HG03469 (cell line): ENCODE measurements around the gene MAGEB16.

Experiments
- ATAC-seq: cut with Tn5 transposase; IDR thresholded peaks from one replicate; pipeline ENCODE4 v1.9.1; 2021; ENCODE audit warnings: mild to moderate bottlenecking, moderate library complexity, moderate number of reproducible peaks; ENCODE audit not compliant: unreplicated experiment

MAGEB16 gene

DNA sequence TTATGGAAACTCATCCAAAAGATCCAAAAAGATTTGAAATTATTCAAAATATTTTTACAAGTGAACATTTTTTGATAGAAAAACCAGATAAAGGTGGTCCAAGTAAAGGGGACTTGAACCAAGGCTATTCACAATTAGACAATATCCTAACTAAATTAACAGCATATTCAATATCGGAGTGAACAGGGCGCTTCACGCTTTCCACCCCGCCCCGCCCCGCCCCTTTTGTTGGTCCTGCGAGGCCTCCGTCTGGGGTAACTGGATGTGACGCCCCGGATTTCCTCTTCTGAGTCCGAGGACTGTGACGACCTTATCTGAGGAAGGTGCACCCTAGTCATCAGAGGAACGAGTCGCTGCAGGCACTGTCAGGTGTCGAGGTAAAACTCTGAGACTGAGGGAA, at the start of gene MAGEB16:
Gene MAGEB16, plus strand, starts transcription at position 301 of the 400 bp plus-strand sequence. CDS start 3,855 bp downstream, outside the sequence.
- no peak for ATAC-seq

DNA sequence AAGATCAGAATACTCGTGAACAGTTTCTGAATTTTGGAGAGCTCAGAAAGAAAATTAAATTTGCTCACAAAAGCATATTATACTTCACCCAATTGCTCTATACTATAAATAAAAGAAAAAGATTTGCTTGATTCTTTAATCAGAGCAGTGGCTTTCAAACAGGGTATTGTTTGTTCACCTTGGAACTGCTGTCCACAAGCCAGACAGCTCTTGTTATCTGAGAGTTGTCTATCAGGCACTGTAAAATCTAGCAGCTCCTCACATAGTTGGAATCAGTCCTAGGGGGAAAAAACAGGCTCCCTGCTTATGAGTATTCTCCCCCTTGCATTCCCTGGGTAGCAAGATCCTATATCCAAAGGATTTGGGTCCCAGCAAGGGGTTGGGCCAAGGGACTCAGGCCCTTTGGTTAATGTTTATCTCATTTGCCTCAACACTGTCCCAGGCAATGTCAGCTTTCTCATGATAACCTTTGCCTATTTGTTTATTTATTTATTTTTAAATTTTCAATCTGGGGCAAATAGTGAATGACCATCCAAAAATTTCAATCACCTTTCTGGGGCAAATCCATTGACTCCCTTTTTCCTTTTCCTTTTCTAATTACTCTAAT, 24.1 kb upstream of the MAGEB16 start:
- no peak for ATAC-seq

DNA sequence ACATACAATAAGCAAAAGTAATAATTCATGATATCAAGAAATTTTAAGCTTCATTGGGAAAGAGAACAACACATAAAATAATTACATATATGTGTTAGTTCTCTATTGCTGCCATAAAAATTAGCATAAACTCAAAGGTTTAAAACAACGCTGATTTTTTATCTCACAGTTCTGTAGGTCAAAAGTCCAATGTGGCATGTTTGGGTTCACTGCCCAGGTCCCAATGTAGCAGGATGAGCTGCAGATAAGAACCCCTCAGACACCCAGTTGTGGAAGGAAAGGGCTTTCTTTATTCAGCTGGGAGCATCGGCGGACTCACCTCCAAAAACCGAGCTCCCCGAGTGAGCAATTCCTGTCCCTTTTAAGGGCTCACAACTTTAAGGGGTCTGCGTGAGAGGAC, 13.1 kb upstream of the MAGEB16 start:
- ATAC-seq: no peak

GRCh38 chrX:35786271-35786670, 11.9 kb upstream of the MAGEB16 start:
- no peak for ATAC-seq

DNA sequence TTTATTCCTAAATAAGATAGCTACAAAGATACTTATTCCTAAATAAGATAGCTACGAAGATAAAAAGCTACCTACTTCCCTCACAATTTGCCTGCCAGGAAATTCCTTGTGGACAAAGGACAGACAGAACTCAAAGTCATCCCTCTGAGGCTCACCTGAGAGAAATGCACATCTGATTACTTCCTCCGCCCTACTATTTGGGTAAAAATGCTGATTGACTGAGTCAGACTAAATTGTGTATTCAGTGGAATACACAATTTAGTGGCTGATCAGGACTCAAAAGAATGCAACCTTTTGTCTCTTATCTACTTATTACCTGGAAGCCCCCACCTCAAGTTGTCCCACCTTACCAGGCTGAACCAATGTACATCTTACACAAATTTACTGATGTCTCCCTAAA, 10.3 kb upstream of the MAGEB16 start:
- ATAC-seq: no peak

DNA sequence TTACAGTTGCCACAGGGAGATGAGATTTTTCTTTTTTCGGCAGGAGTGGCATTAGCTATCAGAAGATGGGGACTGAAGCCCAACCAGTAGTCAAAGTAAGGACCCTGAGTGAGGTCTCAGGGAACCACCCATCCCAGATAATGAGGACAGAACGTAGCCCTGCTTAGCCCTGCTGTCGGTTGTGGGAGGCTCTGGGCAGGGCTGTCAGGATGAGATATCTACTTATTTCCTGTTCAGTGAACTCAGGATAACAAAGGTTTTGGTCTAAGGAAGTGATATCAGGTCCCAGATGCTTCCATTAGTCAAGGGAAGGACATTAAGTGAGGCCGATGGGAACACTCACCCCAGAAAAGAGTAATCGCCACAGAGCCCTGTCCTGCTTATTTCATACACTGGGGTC, 2.3 kb downstream of the MAGEB16 start:
- ATAC-seq: no peak

GRCh38 chrX:35809781-35810180, 11.6 kb downstream of the MAGEB16 start:
- ATAC-seq: no peak

DNA sequence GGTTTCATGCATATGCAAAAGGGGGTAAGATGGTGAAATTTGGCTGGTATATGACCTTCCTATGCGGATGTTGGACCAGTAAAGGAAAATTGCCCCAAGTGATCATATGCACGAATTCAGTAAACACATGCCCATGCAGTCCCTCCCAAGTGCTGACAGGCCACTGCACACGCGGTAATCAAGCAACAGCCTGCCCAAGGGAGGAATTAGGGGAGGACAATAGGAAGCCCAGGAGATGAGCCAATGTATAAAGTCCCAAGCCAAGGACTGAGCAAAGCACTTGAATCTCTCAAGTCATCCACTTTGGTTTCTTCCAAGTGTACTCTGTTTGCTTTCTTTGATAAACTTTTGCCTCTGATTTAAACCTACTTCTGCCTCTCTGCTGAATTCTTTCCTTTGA, 21.1 kb downstream of the MAGEB16 start:
- no peak for ATAC-seq

GRCh38 chrX:35826503-35826902, 28.4 kb downstream of the MAGEB16 start:
- ATAC-seq: no peak

- ATAC-seq: no peak
Observed at GRCh38 chrX:35829501-35829900, 31.4 kb downstream of the MAGEB16 start.

- no peak for ATAC-seq
Observed at GRCh38 chrX:35841872-35842271, 43.7 kb downstream of the MAGEB16 start.

DNA sequence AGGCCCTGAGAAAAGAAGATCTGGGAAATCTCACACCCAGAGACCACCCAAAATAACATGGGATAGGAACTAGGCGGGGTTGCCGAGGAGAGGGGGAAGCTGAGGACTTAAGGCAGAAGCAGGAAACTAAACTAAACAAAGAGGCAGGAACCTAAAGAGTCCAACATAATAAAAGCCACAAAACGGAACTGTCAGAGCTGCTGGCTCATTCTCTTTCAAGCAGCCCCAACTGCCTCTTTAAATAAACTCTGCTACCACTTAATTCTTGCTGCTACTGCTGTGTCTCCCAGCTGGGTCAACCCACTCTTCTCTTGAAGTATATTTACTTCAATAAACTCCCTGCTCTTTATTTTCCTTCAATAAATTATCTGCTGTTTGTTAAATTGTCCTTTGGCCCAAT, 44.5 kb downstream of the MAGEB16 start:
- ATAC-seq: no peak

DNA sequence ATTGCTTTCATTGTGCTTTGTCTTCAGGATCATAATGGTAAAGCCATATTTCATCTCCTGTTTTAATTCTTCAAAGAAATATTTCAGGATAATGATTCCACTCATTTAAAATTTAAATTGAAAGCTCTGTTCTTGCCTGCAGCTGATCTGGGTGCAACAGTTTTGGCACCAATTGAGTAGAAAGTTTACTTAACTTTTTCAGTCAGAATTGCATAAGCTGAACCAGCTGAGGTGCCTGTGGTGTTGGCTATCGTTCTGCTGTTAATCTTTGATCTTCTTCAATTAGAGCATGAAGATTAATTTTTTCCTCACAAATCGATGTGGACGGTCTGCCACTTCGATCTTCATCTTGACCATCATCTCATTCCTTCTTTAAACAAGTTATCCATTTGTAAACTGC, 49.6 kb downstream of the MAGEB16 start:
- ATAC-seq: no peak
